GM18502 (cell line): ENCODE data around the gene PLEKHJ1.

Source experiments
- ATAC-seq: cut with Tn5 transposase; IDR thresholded peaks from one replicate; pipeline ENCODE4 v1.9.1; 2021; ENCODE audit warnings: mild to moderate bottlenecking; ENCODE audit not compliant: unreplicated experiment, poor library complexity

Gene PLEKHJ1

GRCh38 chr19:2237051-2237868 lies 1.1 kb upstream of the PLEKHJ1 start:
- no peak for ATAC-seq

- ATAC-seq: no peak
These were observed 140 bp downstream of the PLEKHJ1 start for GRCh38 chr19:2236064-2236313.

GRCh38 chr19:2235381-2236063 lies 607 bp downstream of the PLEKHJ1 start:
- ATAC-seq: peak; percentile 14

GRCh38 chr19:2234996-2235380 lies 1.1 kb downstream of the PLEKHJ1 start:
- no peak for ATAC-seq

GRCh38 chr19:2233601-2234280 lies 2.4 kb downstream of the PLEKHJ1 start:
- ATAC-seq: no peak

GRCh38 chr19:2232286-2233151 lies 3.6 kb downstream of the PLEKHJ1 start:
- no peak for ATAC-seq

GRCh38 chr19:2231621-2232221 lies 4.4 kb downstream of the PLEKHJ1 start:
- ATAC-seq: no peak

- no peak for ATAC-seq
These were observed 5.2 kb downstream of the PLEKHJ1 start for GRCh38 chr19:2230807-2231533.

- ATAC-seq: no peak
These were observed 6.0 kb downstream of the PLEKHJ1 start for GRCh38 chr19:2230033-2230531.

GRCh38 chr19:2229103-2230032 lies 6.8 kb downstream of the PLEKHJ1 start:
- ATAC-seq: no peak

- ATAC-seq: no peak
These were observed 7.7 kb downstream of the PLEKHJ1 start for GRCh38 chr19:2228157-2229030.

GRCh38 chr19:2227415-2228156 lies 8.5 kb downstream of the PLEKHJ1 start:
- no peak for ATAC-seq

- ATAC-seq: no peak
These were observed 9.2 kb downstream of the PLEKHJ1 start for GRCh38 chr19:2226840-2227360.

GRCh38 chr19:2226051-2226839 lies 9.9 kb downstream of the PLEKHJ1 start:
- no peak for ATAC-seq

GRCh38 chr19:2225415-2226050 lies 10.6 kb downstream of the PLEKHJ1 start:
- no peak for ATAC-seq
